ENCODE measurements around the gene SLC25A25. TPM values are rescaled to one million over a fixed set of nuclear protein-coding genes. Genes with fewer than 3 reads are reported as not detected.

The SLC25A25 gene
- 22.5 and 22.9 TPM in 2 replicates for total RNA-seq

DNA sequence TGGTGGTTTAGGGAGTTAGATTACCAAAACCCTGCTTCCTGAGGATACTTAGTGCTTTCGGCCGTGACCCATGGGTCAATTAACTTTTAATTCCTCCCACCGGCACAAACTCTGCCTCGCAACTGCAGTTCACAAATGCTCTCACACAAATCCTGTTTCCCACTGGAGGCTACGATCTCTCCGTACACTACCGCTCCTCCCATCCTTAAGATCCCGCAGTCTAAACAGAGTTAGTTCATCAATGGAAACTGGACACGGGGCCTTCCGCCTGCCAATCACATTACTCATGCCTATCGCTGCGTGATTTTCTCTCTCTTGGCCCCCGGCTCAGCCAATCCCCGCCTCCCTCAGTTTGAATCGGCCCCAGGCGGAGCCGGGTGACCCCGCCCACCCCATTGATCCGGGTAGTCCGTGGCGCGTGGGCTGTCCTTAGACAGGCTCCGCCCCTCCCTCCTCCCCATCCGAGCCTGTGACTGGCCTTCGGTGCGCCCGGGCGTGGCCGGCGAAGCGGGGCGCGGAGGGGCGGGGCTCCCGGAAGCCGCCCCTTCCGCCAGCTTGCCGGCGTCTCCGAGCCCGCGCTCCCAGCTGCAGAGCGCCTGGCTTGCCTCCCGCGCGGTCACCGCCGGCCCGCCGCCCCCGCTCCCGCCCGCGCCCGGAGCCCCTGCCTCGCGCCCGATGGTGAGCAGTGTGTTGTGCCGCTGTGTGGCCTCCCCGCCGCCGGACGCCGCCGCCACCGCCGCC lies at the start of gene SLC25A25:
Gene SLC25A25 (plus strand): TSS at position 588 of the 741 bp plus-strand sequence. CDS start 88 bp downstream, at position 676.

DNA sequence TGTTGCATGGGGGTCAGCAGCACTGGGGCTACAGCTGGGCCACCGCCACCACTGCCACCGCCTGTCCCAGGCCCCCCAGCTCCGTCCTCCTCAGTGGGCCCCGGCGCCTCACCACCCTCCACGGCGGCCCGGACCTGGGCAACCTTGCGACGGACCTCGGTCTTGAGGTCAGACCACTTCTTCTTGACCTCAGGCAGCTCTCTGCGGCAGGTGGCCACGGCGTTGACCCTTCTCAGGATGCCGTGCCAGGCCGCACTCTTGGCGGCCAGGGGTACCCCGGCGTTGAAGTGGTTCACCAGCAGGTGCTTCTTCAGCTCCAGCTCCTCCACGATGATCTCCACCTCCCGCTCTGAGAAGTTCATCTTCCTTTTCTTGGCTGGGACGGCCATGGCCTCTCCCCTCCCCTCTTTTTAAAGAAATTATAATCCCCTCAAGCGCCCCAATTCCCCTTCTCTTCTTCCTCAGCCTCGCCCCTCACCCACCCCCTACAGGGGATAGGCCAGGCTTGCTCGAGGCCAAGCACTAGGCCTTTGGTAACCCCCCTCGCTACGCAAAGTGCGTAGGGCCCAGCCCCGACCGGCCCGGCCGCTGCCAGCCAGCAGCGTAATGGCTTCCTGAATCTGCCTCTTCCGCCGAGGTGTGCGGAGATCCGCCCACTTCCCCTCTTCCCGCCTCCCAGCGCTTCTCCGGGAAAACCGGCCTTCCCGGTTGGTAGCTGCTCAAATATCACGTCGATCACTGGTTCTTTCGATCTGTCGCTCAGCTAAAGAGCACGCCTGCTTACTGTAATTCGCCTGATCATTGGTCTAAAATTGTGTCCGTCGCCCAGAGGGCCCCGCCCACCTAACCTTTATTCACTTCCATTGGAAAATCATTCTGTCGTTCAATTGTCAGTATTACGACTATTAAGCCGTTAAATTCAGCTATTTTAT lies 1.1 kb upstream of the SLC25A25 start, which contains the start of gene NAIF1:
Gene NAIF1 (minus strand): TSS at position 608 of the 932 bp plus-strand sequence. CDS start 219 bp downstream, at position 389.

DNA sequence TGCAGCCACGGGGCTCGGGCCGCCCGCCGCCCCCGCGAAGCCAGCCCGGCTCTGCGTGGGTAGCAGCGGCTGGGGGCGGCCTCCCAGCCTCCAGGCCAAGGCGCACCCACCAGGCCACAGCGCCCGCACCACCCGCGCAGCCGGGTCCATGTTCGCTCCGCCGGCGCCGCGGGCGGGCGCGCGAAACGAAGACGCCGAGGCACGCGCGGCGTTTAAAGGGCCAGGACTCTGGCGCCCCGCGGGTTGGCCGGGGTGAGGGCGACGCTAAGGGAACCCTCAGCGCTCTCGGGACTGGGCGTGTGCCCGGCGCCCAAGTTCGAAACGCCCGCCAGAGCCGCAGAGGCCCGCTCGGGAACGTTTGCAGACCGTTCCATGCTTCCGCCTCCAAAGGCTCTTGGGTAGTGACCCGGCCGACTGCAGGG lies 59.5 kb downstream of the SLC25A25 start, which contains the start of gene PTGES2:
Gene PTGES2 (minus strand): TSS at position 162 of the 422 bp plus-strand sequence. CDS start 12 bp downstream, at position 150.

DNA sequence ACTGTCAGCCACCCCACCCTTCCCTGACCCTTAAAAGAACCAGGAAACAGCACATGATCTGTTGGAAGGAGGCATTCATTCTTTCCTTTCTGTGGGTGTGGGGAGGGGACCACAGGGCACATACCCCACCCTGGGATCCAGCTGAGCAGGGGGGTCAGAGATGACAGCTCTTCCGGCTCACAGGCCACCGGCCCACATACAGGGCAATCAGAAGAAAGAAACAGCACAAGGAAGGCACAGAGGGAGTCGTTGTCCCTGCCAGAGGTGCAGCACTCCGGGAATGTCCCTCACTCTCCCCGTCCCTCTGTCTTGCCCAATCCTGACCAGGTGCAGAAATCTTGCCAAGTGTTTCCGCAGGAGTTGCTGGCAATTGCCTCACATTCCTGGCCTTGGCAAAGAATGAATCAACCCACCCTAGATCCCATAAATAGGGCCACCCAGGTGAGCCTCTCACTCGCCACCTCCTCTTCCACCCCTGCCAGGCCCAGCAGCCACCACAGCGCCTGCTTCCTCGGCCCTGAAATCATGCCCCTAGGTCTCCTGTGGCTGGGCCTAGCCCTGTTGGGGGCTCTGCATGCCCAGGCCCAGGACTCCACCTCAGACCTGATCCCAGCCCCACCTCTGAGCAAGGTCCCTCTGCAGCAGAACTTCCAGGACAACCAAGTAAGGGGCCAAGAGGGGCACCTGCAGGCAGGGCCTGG lies 81.1 kb downstream of the SLC25A25 start, which contains the start of gene LCN2:
Gene LCN2 (plus strand): TSS at position 453 of the 701 bp plus-strand sequence. CDS start 73 bp downstream, at position 526.

Other genes with a start within 250 kb of the SLC25A25 start
- gene ENG, start 213.6 kb upstream of the SLC25A25 start, total RNA-seq: 209 and 301 TPM in 2 replicates
- 66.9 and 72.8 TPM in 2 replicates for gene AK1, start 190.6 kb upstream of the SLC25A25 start, total RNA-seq
- 46.1 and 53.2 TPM in 2 replicates for gene ST6GALNAC6, start 168.6 kb upstream of the SLC25A25 start, total RNA-seq
- 75.8 and 85.3 TPM in 2 replicates for gene ST6GALNAC4, start 151.2 kb upstream of the SLC25A25 start, total RNA-seq
- 0.29 and 0.65 TPM in 2 replicates for gene PIP5KL1, start 137.5 kb upstream of the SLC25A25 start, total RNA-seq
- gene DPM2, start 130.4 kb upstream of the SLC25A25 start, total RNA-seq: 15.7 and 19.6 TPM in 2 replicates
- gene EEIG1, start 87.2 kb upstream of the SLC25A25 start, total RNA-seq: 10.6 and 12.1 TPM in 2 replicates
- gene NAIF1, start 912 bp upstream of the SLC25A25 start, total RNA-seq: 7.5 and 9.3 TPM in 2 replicates
- 71.2 and 71.5 TPM in 2 replicates for gene PTGES2, start 59.5 kb downstream of the SLC25A25 start, total RNA-seq
- gene LCN2, start 81.2 kb downstream of the SLC25A25 start, total RNA-seq: not detected in 2 replicates
- 59.2 and 82.6 TPM in 2 replicates for gene BBLN, start 92.0 kb downstream of the SLC25A25 start, total RNA-seq
- gene CIZ1, start 123.3 kb downstream of the SLC25A25 start, total RNA-seq: 39.7 and 42.5 TPM in 2 replicates
- gene DNM1, start 135.1 kb downstream of the SLC25A25 start, total RNA-seq: 0.48 and 0.98 TPM in 2 replicates
- gene GOLGA2, start 207.8 kb downstream of the SLC25A25 start, total RNA-seq: 78.3 and 79.7 TPM in 2 replicates
- gene SWI5, start 208.0 kb downstream of the SLC25A25 start, total RNA-seq: 20.5 and 23.5 TPM in 2 replicates

Measured in vein endothelial cell (primary cell).